Endothelial cell of umbilical vein (primary cell): Measurements from ENCODE around the gene LSM14B.

Source experiments
- EZH2 ChIP-seq: IDR thresholded peaks from 2 replicates; pipeline ENCODE4 v1.6.1; 2012; ENCODE audit warnings: borderline replicate concordance, low read depth, mild to moderate bottlenecking, moderate library complexity, low read length, inconsistent platforms; ENCODE audit not compliant: severe bottlenecking
- FOS ChIP-seq: IDR thresholded peaks from 2 replicates; pipeline ENCODE4 v1.6.1; 2011; ENCODE audit warnings: mild to moderate bottlenecking, low read length, moderate library complexity, borderline replicate concordance; ENCODE audit not compliant: insufficient read depth
- GATA2 ChIP-seq: IDR thresholded peaks from 2 replicates; pipeline ENCODE4 v1.7.0; 2011; ENCODE audit warnings: low read depth, mild to moderate bottlenecking, moderate library complexity, mixed read lengths, low read length; ENCODE audit not compliant: insufficient read length, insufficient read depth
- JUN ChIP-seq: IDR thresholded peaks from 2 replicates; pipeline ENCODE4 v1.6.1; 2011; ENCODE audit warnings: borderline replicate concordance, low read depth; ENCODE audit not compliant: insufficient read length, insufficient read depth
- MYC ChIP-seq: IDR thresholded peaks from one replicate; pipeline ENCODE4 v1.6.1; 2011; ENCODE audit warnings: mild to moderate bottlenecking, low read depth, low read length
- POLR2A ChIP-seq: IDR thresholded peaks from 2 replicates; pipeline ENCODE4 v1.6.1; 2012; ENCODE audit warnings: low read depth, mild to moderate bottlenecking, control low read depth, low read length
- POLR2AphosphoS5 ChIP-seq: IDR thresholded peaks from 2 replicates; pipeline ENCODE4 v1.6.1; 2012; ENCODE audit warnings: low read depth, mild to moderate bottlenecking, control low read depth, low read length, moderate library complexity; ENCODE audit not compliant: insufficient read depth
- TF ChIP-seq, protein P1 (sequence below), 2 donors: IDR thresholded peaks; 1 replicate in 1 of 2; 2 replicates in 1 of 2; pipeline ENCODE4 v1.5.1; 2011; ENCODE audit warnings: low read length in 2 of 2, mild to moderate bottlenecking in 2 of 2, moderate library complexity in 2 of 2, control low read depth in 1 of 2, inconsistent platforms in 1 of 2, low read depth in 1 of 2; ENCODE audit not compliant: insufficient read depth in 1 of 2; ENCODE audit errors: extremely low read depth in 1 of 2

DNA sequence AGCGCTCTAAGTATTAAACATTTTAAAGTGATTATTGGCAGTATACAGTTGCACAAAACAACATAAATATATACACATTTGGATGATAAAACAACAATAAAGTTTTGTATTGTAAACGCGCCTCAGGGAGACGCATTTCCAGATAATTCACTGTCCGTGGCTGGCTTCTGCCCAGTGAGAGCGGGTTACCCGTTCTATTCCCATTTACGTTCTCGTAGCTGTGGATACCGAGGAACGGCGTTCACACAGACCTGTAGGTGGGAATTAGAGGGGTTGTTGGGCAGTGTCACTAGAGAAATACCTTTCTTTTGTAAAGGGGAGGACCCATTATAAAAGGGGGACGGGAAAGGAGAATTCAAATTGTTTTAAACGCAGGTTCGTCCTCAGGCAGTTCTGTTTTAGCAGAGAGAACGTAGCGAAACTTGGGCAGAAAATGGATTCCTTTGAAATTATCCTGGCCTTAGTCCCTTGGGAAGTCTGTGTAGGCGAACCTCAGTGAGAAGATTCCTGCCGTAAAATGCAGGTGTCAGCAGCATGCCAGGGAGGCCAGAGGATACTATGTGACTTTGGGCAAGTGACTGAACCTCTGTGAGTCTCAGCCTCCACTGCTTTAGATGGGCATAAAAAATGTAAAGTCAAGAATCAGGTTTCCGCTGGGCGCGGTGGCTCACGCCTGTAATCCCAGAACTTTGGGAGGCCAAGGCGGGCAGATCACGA is 61.3 kb downstream of the LSM14B start:
- TF ChIP-seq GATA2 (no peak), POLR2AphosphoS5 (no peak), EZH2 (no peak), POLR2A (no peak), MYC (no peak), JUN (no peak), FOS (no peak)
- TF ChIP-seq, protein P1, sequence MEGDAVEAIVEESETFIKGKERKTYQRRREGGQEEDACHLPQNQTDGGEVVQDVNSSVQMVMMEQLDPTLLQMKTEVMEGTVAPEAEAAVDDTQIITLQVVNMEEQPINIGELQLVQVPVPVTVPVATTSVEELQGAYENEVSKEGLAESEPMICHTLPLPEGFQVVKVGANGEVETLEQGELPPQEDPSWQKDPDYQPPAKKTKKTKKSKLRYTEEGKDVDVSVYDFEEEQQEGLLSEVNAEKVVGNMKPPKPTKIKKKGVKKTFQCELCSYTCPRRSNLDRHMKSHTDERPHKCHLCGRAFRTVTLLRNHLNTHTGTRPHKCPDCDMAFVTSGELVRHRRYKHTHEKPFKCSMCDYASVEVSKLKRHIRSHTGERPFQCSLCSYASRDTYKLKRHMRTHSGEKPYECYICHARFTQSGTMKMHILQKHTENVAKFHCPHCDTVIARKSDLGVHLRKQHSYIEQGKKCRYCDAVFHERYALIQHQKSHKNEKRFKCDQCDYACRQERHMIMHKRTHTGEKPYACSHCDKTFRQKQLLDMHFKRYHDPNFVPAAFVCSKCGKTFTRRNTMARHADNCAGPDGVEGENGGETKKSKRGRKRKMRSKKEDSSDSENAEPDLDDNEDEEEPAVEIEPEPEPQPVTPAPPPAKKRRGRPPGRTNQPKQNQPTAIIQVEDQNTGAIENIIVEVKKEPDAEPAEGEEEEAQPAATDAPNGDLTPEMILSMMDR (IDR thresholded peaks at IDR 0.05; ENCODE audit: extremely low read depth in 1 of 2, insufficient read depth in 1 of 2, low read depth in 1 of 2, low read length in 2 of 2), result no peak
